ENCODE results near the gene THAP3.
A peak's percentile ranks its signal among the peaks of the same experiment; 100 is the strongest.

Gene THAP3

DNA sequence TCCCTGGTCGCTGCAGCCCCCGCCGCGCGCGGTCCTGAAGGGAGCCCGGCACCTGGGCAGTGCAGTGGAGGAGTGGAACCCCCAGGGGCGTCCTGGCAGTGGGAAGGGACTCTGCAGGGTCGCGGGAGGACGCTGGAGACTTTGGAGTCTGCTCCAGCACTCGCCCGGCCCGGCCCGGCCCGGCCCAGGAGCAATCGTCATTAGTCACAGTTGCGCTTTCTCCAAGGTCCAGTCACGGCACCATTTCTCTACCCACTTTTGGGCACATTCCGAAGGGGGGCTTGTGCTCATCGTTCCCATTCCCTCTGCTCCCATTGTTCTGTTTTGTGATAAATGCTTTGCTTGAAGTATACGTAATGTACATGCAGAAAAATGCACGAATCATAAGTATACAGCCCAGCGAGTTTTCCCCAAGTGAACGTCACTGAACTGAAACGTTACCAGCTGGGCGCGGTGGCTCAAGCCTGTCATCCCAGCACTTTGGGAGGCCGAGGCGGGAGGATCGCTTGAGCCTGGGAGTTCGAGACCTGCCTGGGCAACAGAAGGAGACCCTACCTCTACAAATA is 999 bp downstream of the THAP3 start:
- H2AFZ ChIP-seq (ENCODE audit: low read depth, low read length): peak overlapping the region; percentile 79
- H3K36me3 ChIP-seq (ENCODE audit: control insufficient read depth in 1 of 2, insufficient read depth in 2 of 2, low read depth in 1 of 2, low read length in 2 of 2): peaks cover 69 to 72% of the 10 kb centered on the region in 2 experiments
- peak overlapping the region; percentile 91 for H3K9ac ChIP-seq (ENCODE audit: low read length)
- peak overlapping the region in 1 of 2 experiments; percentile 90 for H3K14ac ChIP-seq (ENCODE audit: low read length in 2 of 2)
- peak overlapping the region; percentile 78 to 88 for H3K4me3 ChIP-seq (ENCODE audit: insufficient read depth in 1 of 2, low read depth in 1 of 2, low read length in 2 of 2)
- H3K4me2 ChIP-seq (ENCODE audit: low read length, poor library complexity, severe bottlenecking): peak overlapping the region; percentile 82
- WGBS: 19% methylated on average over 32 of the region's 32 CpGs
- H3K4me1 ChIP-seq (ENCODE audit: control insufficient read depth, insufficient read depth, low read depth, low read length): peaks cover 16% of the 10 kb centered on the region
- peak overlapping the region; percentile 64 for H4K8ac ChIP-seq (ENCODE audit: low read length)
- H3K18ac ChIP-seq (ENCODE audit: low read depth in 1 of 2, low read length in 2 of 2): peak overlapping the region in 1 of 2 experiments; percentile 83
- peak overlapping the region in 1 of 2 experiments; percentile 91 for H3K23ac ChIP-seq (ENCODE audit: low read length in 2 of 2)
- H3K4ac ChIP-seq (ENCODE audit: low read depth in 1 of 2, low read length in 2 of 2): peak overlapping the region; percentile 25 to 63
- peak overlapping the region; percentile 20 for H4K91ac ChIP-seq (ENCODE audit: low read length)
- no peaks in the 10 kb centered on the region for H3K27me3 ChIP-seq (ENCODE audit: control insufficient read depth in 1 of 2, insufficient read depth in 1 of 2, low read length in 2 of 2)
- no peak overlapping the region for H2BK15ac ChIP-seq (ENCODE audit: low read depth, poor library complexity, severe bottlenecking)
- H3K79me1 ChIP-seq (replicated peaks; ENCODE audit: low read length, poor library complexity, severe bottlenecking): peaks cover 42% of the 10 kb centered on the region
- H2AK5ac ChIP-seq (ENCODE audit: low read length, severe bottlenecking): no peak overlapping the region
- H3K9me3 ChIP-seq (ENCODE audit: control insufficient read depth, low read length): no peaks in the 10 kb centered on the region
- peak; percentile 59 for DNase-seq
- H2BK120ac ChIP-seq (ENCODE audit: low read depth, low read length): peak overlapping the region; percentile 35
- H2BK5ac ChIP-seq (ENCODE audit: low read depth, low read length, poor library complexity, severe bottlenecking): no peak overlapping the region
- H2BK12ac ChIP-seq (ENCODE audit: low read length in 2 of 2): no peak overlapping the region
- H3K27ac ChIP-seq (ENCODE audit: low read length, poor library complexity, severe bottlenecking): no peak overlapping the region

DNA sequence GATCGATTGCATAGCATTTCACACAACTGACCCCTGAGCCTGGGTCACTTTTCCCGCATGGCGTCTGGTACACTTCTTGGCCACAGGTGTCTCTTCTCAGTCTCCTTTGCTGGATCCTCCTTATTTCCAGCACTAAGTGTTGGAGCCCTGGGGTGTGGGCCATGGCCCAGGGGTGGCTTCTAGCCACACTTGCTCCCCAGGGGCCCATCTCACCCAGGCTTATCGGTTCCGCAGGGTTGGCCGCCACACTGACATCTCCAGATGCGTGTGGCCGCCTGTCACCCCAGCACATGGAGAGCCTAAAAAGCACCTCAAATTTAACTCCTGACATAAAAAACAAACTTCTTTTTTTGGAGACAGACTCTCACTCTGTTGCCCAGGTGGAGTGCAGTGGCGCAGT is 2.4 kb downstream of the THAP3 start:
- Histone ChIP-seq H3K27me3 (ENCODE audit: control insufficient read depth in 1 of 2, insufficient read depth in 1 of 2, low read length in 2 of 2) (no peaks in the 10 kb centered on the region), H2BK12ac (ENCODE audit: low read length in 2 of 2) (no peak overlapping the region), H3K4me1 (ENCODE audit: control insufficient read depth, insufficient read depth, low read depth, low read length) (peaks cover 10% of the 10 kb centered on the region), H3K4me3 (ENCODE audit: insufficient read depth in 1 of 2, low read depth in 1 of 2, low read length in 2 of 2) (no peak overlapping the region), H3K9ac (ENCODE audit: low read length) (no peak overlapping the region), H2BK120ac (ENCODE audit: low read depth, low read length) (no peak overlapping the region), H3K9me3 (ENCODE audit: control insufficient read depth, low read length) (no peaks in the 10 kb centered on the region), H3K4ac (ENCODE audit: low read depth in 1 of 2, low read length in 2 of 2) (no peak overlapping the region), H3K79me1 (replicated peaks; ENCODE audit: low read length, poor library complexity, severe bottlenecking) (peaks cover 42% of the 10 kb centered on the region), H2BK5ac (ENCODE audit: low read depth, low read length, poor library complexity, severe bottlenecking) (no peak overlapping the region), H4K8ac (ENCODE audit: low read length) (no peak overlapping the region), H2AFZ (ENCODE audit: low read depth, low read length) (no peak overlapping the region), H3K4me2 (ENCODE audit: low read length, poor library complexity, severe bottlenecking) (no peak overlapping the region), H3K27ac (ENCODE audit: low read length, poor library complexity, severe bottlenecking) (no peak overlapping the region), H2BK15ac (ENCODE audit: low read depth, poor library complexity, severe bottlenecking) (no peak overlapping the region), H3K36me3 (ENCODE audit: control insufficient read depth in 1 of 2, insufficient read depth in 2 of 2, low read depth in 1 of 2, low read length in 2 of 2) (peaks cover 62 to 68% of the 10 kb centered on the region in 2 experiments), H2AK5ac (ENCODE audit: low read length, severe bottlenecking) (no peak overlapping the region), H3K14ac (ENCODE audit: low read length in 2 of 2) (no peak overlapping the region), H3K23ac (ENCODE audit: low read length in 2 of 2) (peak overlapping the region in 1 of 2 experiments; percentile 23), H3K18ac (ENCODE audit: low read depth in 1 of 2, low read length in 2 of 2) (no peak overlapping the region), H4K91ac (ENCODE audit: low read length) (no peak overlapping the region)
- 95% methylated on average over 9 of the region's 9 CpGs for WGBS
- DNase-seq: no peak

DNA sequence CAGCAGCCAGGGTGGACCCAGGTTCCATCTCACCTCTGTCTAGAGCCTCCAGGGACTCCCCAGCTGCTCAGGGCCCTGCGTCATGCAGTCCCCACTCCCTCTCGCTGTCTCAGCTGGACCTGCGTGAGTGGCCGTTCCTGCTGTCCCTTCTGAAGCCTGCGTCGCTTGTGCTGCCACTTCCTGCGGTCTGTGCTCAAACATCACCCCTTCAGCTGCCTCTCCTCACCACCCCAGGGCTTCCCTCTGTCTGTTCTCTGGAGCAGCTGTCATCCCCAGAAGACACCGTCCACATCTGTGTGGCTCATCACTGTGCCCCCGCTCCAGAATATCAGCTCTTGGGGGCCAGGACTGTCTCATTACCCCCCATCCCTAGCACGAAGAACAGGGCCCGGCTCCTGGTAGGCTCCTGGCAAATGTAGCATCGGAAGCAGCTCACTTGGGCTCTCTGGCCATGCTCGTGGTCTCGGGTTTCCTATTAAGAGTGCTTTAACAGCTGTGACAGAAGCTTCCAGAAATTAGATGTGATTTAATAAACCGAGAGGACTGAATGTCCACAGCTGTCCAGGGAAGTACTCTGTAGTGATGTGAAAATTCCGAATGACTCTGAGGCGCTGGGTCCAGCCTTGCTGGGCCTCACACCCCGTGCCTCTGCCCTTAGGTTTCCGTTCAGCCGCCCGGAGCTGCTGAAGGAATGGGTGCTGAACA is 3.3 kb downstream of the THAP3 start:
- Histone ChIP-seq H4K8ac (ENCODE audit: low read length) (no peak overlapping the region), H2BK15ac (ENCODE audit: low read depth, poor library complexity, severe bottlenecking) (no peak overlapping the region), H3K14ac (ENCODE audit: low read length in 2 of 2) (no peak overlapping the region), H3K9ac (ENCODE audit: low read length) (no peak overlapping the region), H3K9me3 (ENCODE audit: control insufficient read depth, low read length) (no peaks in the 10 kb centered on the region), H3K4me1 (ENCODE audit: control insufficient read depth, insufficient read depth, low read depth, low read length) (peaks cover 10% of the 10 kb centered on the region), H3K23ac (ENCODE audit: low read length in 2 of 2) (peak overlapping the region in 1 of 2 experiments; percentile 14), H3K4ac (ENCODE audit: low read depth in 1 of 2, low read length in 2 of 2) (no peak overlapping the region), H3K4me2 (ENCODE audit: low read length, poor library complexity, severe bottlenecking) (no peak overlapping the region), H2AK5ac (ENCODE audit: low read length, severe bottlenecking) (no peak overlapping the region), H2BK12ac (ENCODE audit: low read length in 2 of 2) (no peak overlapping the region), H3K79me1 (replicated peaks; ENCODE audit: low read length, poor library complexity, severe bottlenecking) (peaks cover 40% of the 10 kb centered on the region), H3K4me3 (ENCODE audit: insufficient read depth in 1 of 2, low read depth in 1 of 2, low read length in 2 of 2) (peak overlapping the region in 1 of 2 experiments; percentile 14), H3K27me3 (ENCODE audit: control insufficient read depth in 1 of 2, insufficient read depth in 1 of 2, low read length in 2 of 2) (no peaks in the 10 kb centered on the region), H2BK120ac (ENCODE audit: low read depth, low read length) (no peak overlapping the region), H3K27ac (ENCODE audit: low read length, poor library complexity, severe bottlenecking) (no peak overlapping the region), H2AFZ (ENCODE audit: low read depth, low read length) (no peak overlapping the region), H3K18ac (ENCODE audit: low read depth in 1 of 2, low read length in 2 of 2) (no peak overlapping the region), H3K36me3 (ENCODE audit: control insufficient read depth in 1 of 2, insufficient read depth in 2 of 2, low read depth in 1 of 2, low read length in 2 of 2) (peaks cover 62 to 68% of the 10 kb centered on the region in 2 experiments), H4K91ac (ENCODE audit: low read length) (peak overlapping the region; percentile 43), H2BK5ac (ENCODE audit: low read depth, low read length, poor library complexity, severe bottlenecking) (no peak overlapping the region)
- DNase-seq: no peak
- 97% methylated on average over 21 of the region's 21 CpGs for whole genome bisulfite sequencing

DNA sequence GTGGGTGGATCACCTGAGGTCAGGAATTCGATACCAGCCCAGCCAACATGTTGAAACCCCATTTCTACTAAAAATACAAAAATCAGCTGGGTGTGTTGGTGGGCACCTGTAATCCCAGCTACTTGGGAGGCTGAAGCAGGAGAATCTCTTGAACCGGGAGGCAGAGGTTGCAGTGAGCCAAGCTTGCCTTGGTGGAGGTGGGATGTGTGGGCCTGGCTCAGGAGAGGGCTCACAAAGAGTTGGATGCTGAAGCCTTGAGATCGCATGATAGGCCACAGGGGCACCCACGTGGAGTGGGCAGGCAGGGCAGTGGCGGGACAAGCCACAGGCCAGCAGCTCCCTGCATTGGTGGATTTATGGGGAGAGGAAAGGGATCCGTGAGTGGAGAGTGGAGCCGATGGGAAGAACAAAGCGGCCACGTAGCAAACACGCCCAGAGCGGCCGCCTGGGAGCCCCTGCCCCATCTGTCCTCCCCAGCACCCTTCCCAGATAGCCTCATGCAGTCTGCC is 4.4 kb downstream of the THAP3 start:
- Histone ChIP-seq H2AK5ac (ENCODE audit: low read length, severe bottlenecking) (no peak overlapping the region), H3K4me3 (ENCODE audit: insufficient read depth in 1 of 2, low read depth in 1 of 2, low read length in 2 of 2) (no peak overlapping the region), H3K23ac (ENCODE audit: low read length in 2 of 2) (no peak overlapping the region), H2BK12ac (ENCODE audit: low read length in 2 of 2) (no peak overlapping the region), H4K8ac (ENCODE audit: low read length) (no peak overlapping the region), H3K18ac (ENCODE audit: low read depth in 1 of 2, low read length in 2 of 2) (no peak overlapping the region), H3K4ac (ENCODE audit: low read depth in 1 of 2, low read length in 2 of 2) (no peak overlapping the region), H3K14ac (ENCODE audit: low read length in 2 of 2) (no peak overlapping the region), H4K91ac (ENCODE audit: low read length) (no peak overlapping the region), H3K79me1 (replicated peaks; ENCODE audit: low read length, poor library complexity, severe bottlenecking) (peaks cover 36% of the 10 kb centered on the region), H3K36me3 (ENCODE audit: control insufficient read depth in 1 of 2, insufficient read depth in 2 of 2, low read depth in 1 of 2, low read length in 2 of 2) (peaks cover 65 to 69% of the 10 kb centered on the region in 2 experiments), H2AFZ (ENCODE audit: low read depth, low read length) (no peak overlapping the region), H2BK5ac (ENCODE audit: low read depth, low read length, poor library complexity, severe bottlenecking) (no peak overlapping the region), H2BK15ac (ENCODE audit: low read depth, poor library complexity, severe bottlenecking) (no peak overlapping the region), H3K9me3 (ENCODE audit: control insufficient read depth, low read length) (no peaks in the 10 kb centered on the region), H3K27ac (ENCODE audit: low read length, poor library complexity, severe bottlenecking) (no peak overlapping the region), H2BK120ac (ENCODE audit: low read depth, low read length) (no peak overlapping the region), H3K9ac (ENCODE audit: low read length) (no peak overlapping the region), H3K27me3 (ENCODE audit: control insufficient read depth in 1 of 2, insufficient read depth in 1 of 2, low read length in 2 of 2) (no peaks in the 10 kb centered on the region), H3K4me1 (ENCODE audit: control insufficient read depth, insufficient read depth, low read depth, low read length) (peaks cover 10% of the 10 kb centered on the region), H3K4me2 (ENCODE audit: low read length, poor library complexity, severe bottlenecking) (no peak overlapping the region)
- 89% methylated on average over 11 of the region's 12 CpGs for WGBS
- no peak for DNase-seq
